ENCODE data around the gene CNP. TPM values are rescaled to one million over a fixed set of nuclear protein-coding genes. Genes with fewer than 3 reads are reported as not detected.

Gene CNP
- total RNA-seq, 1 donor from 2014 or later = 54.0 TPM

GRCh38 chr17:41937970-41938954 lies 28.3 kb upstream of the CNP start:
- no peaks in the 10 kb centered on the region for H3K9me3 ChIP-seq
- H3K4me1 ChIP-seq = no peaks in the 10 kb centered on the region
- H3K27ac ChIP-seq = no peak overlapping the region
- H3K4me3 ChIP-seq = no peak overlapping the region
- no peaks in the 10 kb centered on the region for H3K27me3 ChIP-seq
- intact Hi-C loops (cut with DNase I) = no loop called here
- TF ChIP-seq POLR2AphosphoS5 (IDR thresholded peaks at IDR 0.05; ENCODE audit: insufficient read depth in 1 of 2, low read depth in 1 of 2) (no peak), CTCF (IDR thresholded peaks at IDR 0.05) (no peak), POLR2A (IDR thresholded peaks at IDR 0.05) (no peak)
- no peaks in the 10 kb centered on the region for H3K36me3 ChIP-seq
- DNase-seq (ENCODE audit: extremely low spot score in 2 of 2) = no peak

GRCh38 chr17:41939044-41939692 lies 27.4 kb upstream of the CNP start:
- H3K36me3 ChIP-seq = no peaks in the 10 kb centered on the region
- TF ChIP-seq POLR2AphosphoS5 (IDR thresholded peaks at IDR 0.05; ENCODE audit: insufficient read depth in 1 of 2, low read depth in 1 of 2) = no peak
- no peak for TF ChIP-seq POLR2A (IDR thresholded peaks at IDR 0.05)
- no peak for TF ChIP-seq CTCF (IDR thresholded peaks at IDR 0.05)

GRCh38 chr17:41939693-41940090 lies 26.9 kb upstream of the CNP start:
- Histone ChIP-seq H3K27me3 (no peaks in the 10 kb centered on the region), H3K4me1 (no peaks in the 10 kb centered on the region), H3K27ac (no peak overlapping the region), H3K36me3 (no peaks in the 10 kb centered on the region), H3K9me3 (no peaks in the 10 kb centered on the region), H3K4me3 (no peak overlapping the region)
- no peak for DNase-seq (ENCODE audit: extremely low spot score in 2 of 2)
- intact Hi-C loops (cut with DNase I) = no loop called here
- no peak for TF ChIP-seq POLR2AphosphoS5 (IDR thresholded peaks at IDR 0.05; ENCODE audit: insufficient read depth in 1 of 2, low read depth in 1 of 2)
- TF ChIP-seq POLR2A (IDR thresholded peaks at IDR 0.05) = no peak
- no peak for TF ChIP-seq CTCF (IDR thresholded peaks at IDR 0.05)

More at GRCh38 chr17:41939044-41939692, 27.4 kb upstream of the CNP start:
- Histone ChIP-seq H3K4me1 (no peaks in the 10 kb centered on the region), H3K4me3 (no peak overlapping the region), H3K27ac (no peak overlapping the region), H3K27me3 (no peaks in the 10 kb centered on the region), H3K9me3 (no peaks in the 10 kb centered on the region)
- no peak for DNase-seq (ENCODE audit: extremely low spot score in 2 of 2)
- intact Hi-C loops (cut with DNase I) = no loop called here

GRCh38 chr17:41941168-41941567 lies 25.4 kb upstream of the CNP start:
- no peak for TF ChIP-seq CTCF (IDR thresholded peaks at IDR 0.05)
- TF ChIP-seq POLR2AphosphoS5 (IDR thresholded peaks at IDR 0.05; ENCODE audit: insufficient read depth in 1 of 2, low read depth in 1 of 2) = no peak
- no peak for TF ChIP-seq POLR2A (IDR thresholded peaks at IDR 0.05)
- no peaks in the 10 kb centered on the region for H3K36me3 ChIP-seq

More at GRCh38 chr17:41941168-41941567, 25.4 kb upstream of the CNP start:
- H3K9me3 ChIP-seq = no peaks in the 10 kb centered on the region
- no peaks in the 10 kb centered on the region for H3K27me3 ChIP-seq
- intact Hi-C loops (cut with DNase I) = no loop called here
- H3K4me1 ChIP-seq = no peaks in the 10 kb centered on the region
- H3K27ac ChIP-seq = no peak overlapping the region
- no peak overlapping the region for H3K4me3 ChIP-seq
- DNase-seq (ENCODE audit: extremely low spot score in 2 of 2) = no peak

Data from vagina (tissue), 2 donors.